SH-SY5Y (cell line): ENCODE data around the gene PIP5K1B.

ENCODE experiments used
- GATA2 ChIP-seq: IDR thresholded peaks from 2 replicates; pipeline ENCODE4 v1.6.1; 2011; ENCODE audit warnings: mild to moderate bottlenecking, low read depth, low read length
- GATA3 ChIP-seq: IDR thresholded peaks from 2 replicates; pipeline ENCODE4 v1.6.1; 2011; ENCODE audit warnings: low read depth, mild to moderate bottlenecking, low read length, moderate library complexity

The PIP5K1B gene

DNA sequence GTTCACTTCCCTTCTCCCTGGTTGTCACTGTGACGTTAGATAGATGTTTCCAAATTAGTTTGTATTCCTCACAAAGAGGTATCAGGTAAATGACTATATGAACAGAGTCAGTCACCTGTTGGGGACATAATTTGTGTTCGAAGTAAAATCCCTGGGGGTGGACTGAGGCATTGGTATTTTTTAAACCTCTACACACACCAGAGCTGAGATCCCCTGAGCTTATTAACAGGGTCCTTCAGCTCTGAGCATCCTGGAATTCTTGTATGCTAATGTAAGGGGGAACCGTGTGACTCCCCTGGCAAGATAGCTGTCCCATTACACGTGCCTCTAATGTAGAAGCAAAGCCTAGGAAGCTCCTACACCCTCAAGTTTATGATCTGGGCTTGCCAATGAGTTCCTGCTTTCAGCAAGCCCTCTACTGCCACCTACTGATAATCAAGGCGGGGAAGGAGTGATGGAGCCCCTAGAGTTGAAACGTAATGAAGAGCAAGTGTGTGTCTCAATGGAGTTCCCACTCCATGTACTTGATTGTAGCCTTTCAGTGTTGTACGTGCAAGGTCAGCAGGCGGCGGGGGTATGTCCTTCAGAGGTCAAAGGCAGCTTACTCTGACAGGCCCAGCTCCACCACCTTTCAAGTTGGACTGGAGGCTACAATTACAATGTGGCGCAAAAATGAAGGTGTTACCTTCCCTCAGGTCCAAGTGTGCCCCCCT lies 294.5 kb downstream of the PIP5K1B start:
- TF ChIP-seq GATA2 = no peak
- TF ChIP-seq GATA3 = no peak

DNA sequence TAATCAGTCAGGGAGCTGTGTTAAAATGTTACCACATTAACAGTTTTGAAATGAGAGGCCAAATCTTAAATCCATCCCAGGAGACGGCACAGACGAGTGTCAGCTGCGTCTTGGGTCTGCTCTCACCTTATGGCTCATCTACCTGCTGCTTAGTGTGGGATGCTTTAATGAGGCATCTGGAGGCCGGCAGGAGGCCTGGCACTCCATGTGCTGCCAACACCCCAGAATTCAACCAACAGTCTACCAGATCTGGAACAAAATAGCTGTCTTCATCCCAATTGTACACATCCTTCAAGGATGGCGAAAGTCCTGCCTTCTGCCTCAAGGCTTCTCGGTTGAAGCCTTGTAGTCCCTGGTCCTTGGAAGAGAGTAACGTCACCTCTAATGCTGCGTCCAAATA lies 296.9 kb downstream of the PIP5K1B start:
- TF ChIP-seq GATA3 (no peak), GATA2 (no peak)

- TF ChIP-seq GATA2 (no peak), GATA3 (no peak)
Observed at GRCh38 chr9:69003051-69003450, 298.0 kb downstream of the PIP5K1B start.

GRCh38 chr9:69004836-69005235 lies 299.8 kb downstream of the PIP5K1B start:
- no peak for TF ChIP-seq GATA2
- no peak for TF ChIP-seq GATA3

- no peak for TF ChIP-seq GATA3
- no peak for TF ChIP-seq GATA2
Observed at GRCh38 chr9:69009708-69010107, 304.7 kb downstream of the PIP5K1B start.

GRCh38 chr9:69012696-69013381 lies 307.8 kb downstream of the PIP5K1B start:
- TF ChIP-seq GATA2 (no peak), GATA3 (no peak)

GRCh38 chr9:69013382-69013727 lies 308.3 kb downstream of the PIP5K1B start:
- TF ChIP-seq GATA3 = no peak

GRCh38 chr9:69014013-69014412 lies 309.0 kb downstream of the PIP5K1B start, which contains the start of gene PRKACG:
Gene PRKACG, minus strand, starts transcription at chr9:69014113. Its CDS starts 21 bp downstream, at chr9:69014092.
- TF ChIP-seq GATA3 (no peak), GATA2 (no peak)

DNA sequence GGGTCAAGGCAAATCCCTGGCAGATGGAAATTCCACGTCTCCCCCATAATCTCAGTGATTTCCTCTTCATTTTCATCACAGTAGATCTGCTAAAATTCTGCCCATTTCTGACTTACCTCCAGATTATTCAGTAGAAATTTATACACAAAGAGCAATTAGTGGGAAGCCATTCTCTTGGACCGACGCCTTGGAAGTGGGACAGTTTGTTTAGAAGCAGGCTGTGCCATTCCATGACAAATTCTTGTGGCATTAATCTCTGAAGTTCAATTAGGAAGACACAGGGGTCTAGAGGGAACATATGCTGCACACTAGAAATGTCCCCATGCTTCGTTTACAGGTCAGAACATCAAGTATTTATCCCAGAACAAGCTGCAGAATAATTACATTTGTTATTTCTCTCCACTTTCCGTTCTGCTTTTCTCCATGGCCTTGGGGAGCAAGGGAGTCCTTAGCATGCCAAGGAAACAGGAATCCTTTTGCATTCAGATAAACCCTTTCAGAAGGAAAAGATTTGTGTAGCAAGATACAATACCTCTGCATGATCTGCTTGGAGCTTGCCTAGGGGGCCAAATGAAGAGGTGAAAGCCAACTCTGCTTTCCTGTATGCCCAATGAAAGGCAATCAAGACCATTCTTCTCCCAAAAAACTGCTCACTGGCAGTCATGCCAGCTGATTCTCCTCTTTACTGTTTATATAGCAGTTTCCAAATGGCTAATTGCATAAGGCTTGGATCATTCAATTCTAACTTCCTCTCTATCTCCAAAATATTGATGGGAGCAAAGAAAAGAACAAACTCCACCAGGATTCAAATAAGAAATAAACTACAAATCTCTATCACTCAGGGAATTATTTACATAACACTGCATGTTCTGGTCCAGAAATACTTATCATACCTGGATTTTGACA lies 311.4 kb downstream of the PIP5K1B start:
- TF ChIP-seq GATA3 (no peak), GATA2 (no peak)

- TF ChIP-seq GATA2 (no peak), GATA3 (no peak)
Observed at GRCh38 chr9:69018737-69019136, 313.7 kb downstream of the PIP5K1B start.

GRCh38 chr9:69019808-69020207 lies 314.8 kb downstream of the PIP5K1B start:
- no peak for TF ChIP-seq GATA2
- TF ChIP-seq GATA3 = no peak

DNA sequence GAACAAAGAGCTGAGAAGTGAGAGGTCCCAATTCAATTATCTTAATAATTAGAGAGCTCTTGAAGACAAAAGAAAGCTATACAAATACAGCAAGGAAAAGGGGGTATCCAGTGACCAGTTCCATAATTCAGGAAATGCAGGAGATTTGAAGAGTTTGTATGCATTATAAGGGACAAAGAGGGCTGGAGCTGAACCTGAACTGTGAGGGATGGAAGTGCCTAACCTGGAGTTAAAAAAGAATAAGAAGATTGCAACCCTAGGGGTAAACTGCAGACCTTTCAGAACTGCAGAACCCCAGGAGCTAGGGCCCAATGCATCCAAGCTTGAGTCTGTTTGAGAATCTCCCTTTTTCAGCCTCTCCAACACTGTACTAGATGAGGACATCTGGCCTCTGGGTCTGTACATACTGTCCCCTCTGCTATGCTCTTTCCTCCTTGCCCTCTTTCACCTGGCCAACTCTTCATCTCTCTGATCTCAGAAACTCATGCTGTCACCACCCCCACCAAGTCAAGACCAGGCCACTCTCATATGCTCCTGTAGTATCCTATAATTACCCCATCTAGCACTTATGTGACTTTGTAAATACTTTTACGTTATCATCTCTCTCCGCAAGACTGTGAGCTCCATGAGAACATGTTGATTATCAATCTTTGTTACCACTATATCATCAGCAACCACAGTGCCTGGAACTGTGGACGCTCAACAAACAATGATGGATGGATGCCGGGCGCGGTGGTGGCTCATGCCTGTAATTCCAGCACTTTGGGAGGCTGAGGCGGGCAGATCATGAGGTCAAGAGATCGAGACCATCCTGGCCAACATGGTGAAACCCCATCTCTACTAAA lies 315.5 kb downstream of the PIP5K1B start:
- TF ChIP-seq GATA3 (no peak), GATA2 (no peak)

GRCh38 chr9:69023650-69024049 lies 318.6 kb downstream of the PIP5K1B start:
- no peak for TF ChIP-seq GATA2
- no peak for TF ChIP-seq GATA3
